GM13977 (cell line): Measurements from ENCODE around the gene LMTK3.

Experiments used
- DNase-seq: peaks from one replicate; pipeline ENCODE4 v3.0.0; 2012; ENCODE audit warnings: low spot score
- in situ Hi-C: fragments of 300-500 bp; cut with MboI; formaldehyde crosslinking; loops from one replicate; pipeline ENCODE4 v1.12.0; 2022; ENCODE audit warnings: low sequenced_read_pairs, low pct_unique_long_range_greater_than_20kb, mixed read lengths, inconsistent platforms; ENCODE audit not compliant: unreplicated experiment
- TF ChIP-seq, protein P1 (sequence below): IDR thresholded peaks from 2 replicates; pipeline ENCODE4 v1.5.1; 2012; ENCODE audit warnings: mild to moderate bottlenecking, control low read depth; ENCODE audit not compliant: insufficient read depth; ENCODE audit errors: extremely low read depth, missing control alignments

The LMTK3 gene

GRCh38 chr19:48514123-48514458 lies 2.5 kb upstream of the LMTK3 start:
- in situ Hi-C loops = no loop called here
- DNase-seq = no peak
- TF ChIP-seq, protein P1, sequence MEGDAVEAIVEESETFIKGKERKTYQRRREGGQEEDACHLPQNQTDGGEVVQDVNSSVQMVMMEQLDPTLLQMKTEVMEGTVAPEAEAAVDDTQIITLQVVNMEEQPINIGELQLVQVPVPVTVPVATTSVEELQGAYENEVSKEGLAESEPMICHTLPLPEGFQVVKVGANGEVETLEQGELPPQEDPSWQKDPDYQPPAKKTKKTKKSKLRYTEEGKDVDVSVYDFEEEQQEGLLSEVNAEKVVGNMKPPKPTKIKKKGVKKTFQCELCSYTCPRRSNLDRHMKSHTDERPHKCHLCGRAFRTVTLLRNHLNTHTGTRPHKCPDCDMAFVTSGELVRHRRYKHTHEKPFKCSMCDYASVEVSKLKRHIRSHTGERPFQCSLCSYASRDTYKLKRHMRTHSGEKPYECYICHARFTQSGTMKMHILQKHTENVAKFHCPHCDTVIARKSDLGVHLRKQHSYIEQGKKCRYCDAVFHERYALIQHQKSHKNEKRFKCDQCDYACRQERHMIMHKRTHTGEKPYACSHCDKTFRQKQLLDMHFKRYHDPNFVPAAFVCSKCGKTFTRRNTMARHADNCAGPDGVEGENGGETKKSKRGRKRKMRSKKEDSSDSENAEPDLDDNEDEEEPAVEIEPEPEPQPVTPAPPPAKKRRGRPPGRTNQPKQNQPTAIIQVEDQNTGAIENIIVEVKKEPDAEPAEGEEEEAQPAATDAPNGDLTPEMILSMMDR = no peak

DNA sequence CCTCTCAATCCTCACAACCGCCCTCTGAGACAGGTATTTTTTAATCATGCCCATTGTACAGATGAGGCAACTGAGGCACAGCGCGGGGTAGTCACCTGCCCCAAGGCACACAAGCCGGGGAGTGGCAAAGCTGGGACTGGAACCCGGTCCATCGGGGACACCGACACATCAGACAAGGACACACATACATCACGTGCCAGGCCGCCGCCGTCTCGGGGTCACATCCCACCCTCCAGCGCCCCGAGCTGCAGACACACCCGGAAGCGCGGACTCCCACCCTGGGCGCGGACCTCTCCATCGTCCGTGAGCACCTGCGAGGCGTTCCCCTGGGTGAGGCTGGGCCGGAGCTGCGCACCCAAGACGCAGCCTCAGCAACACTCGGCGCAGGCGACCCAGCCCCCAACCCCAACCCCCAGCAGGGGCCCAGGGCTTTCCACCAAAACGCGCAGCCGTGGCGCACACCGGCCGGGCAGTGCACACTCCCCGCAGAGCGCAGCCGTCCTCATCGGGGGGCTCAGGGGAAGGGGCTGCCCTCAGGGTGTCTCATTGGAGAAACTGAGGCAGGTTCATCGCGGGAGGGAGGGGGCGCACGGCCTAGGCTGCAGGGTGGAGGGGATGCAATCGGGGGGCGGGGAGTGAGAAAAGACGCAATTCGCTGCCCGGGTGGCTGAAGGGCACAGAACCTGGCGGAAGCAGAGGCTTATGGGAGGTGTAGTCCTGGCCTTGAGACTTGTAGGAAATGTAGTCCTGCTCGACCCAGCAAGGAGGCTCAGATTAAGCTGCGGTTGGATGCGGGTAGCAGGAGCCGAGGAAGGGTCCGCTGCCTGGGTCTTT lies 1.9 kb upstream of the LMTK3 start:
- in situ Hi-C loops = no loop called here
- TF ChIP-seq, protein P1 = no peak
- peak; percentile 88 for DNase-seq

DNA sequence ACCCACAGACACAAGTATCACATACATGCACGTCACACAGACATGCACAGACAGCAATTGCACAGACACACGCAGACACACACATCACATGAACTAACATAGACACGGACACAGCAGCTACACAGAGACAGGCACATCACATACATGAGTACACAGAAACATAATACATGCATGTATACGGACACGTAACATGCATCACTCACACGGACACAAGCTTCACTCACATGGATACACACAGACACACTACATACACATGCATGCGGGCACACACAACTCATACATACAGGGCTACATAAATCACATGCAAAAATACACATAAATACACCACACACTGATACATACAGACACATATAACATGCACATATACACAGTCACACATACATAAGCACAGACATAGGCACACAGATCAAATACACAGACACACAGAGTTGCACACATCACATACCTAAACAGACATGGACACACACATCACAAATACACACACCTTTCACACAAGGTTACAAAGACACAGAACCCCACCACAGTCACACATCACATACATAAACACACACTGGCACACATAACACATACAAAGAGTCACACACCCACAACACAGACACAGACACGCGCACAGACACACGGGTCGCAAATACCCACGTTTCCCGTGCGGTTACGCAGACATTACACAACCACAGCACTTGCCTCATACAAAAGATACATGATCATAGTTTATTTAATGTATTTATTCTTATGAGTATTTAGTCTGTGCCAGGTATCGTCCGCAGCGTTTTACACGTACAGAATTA lies 1.1 kb upstream of the LMTK3 start:
- TF ChIP-seq, protein P1 = no peak
- DNase-seq = no peak
- in situ Hi-C loops = no loop called here

- DNase-seq = no peak
- in situ Hi-C loops = no loop called here
- TF ChIP-seq, protein P1 = no peak
These were observed 309 bp downstream of the LMTK3 start for GRCh38 chr19:48511321-48511731.

DNA sequence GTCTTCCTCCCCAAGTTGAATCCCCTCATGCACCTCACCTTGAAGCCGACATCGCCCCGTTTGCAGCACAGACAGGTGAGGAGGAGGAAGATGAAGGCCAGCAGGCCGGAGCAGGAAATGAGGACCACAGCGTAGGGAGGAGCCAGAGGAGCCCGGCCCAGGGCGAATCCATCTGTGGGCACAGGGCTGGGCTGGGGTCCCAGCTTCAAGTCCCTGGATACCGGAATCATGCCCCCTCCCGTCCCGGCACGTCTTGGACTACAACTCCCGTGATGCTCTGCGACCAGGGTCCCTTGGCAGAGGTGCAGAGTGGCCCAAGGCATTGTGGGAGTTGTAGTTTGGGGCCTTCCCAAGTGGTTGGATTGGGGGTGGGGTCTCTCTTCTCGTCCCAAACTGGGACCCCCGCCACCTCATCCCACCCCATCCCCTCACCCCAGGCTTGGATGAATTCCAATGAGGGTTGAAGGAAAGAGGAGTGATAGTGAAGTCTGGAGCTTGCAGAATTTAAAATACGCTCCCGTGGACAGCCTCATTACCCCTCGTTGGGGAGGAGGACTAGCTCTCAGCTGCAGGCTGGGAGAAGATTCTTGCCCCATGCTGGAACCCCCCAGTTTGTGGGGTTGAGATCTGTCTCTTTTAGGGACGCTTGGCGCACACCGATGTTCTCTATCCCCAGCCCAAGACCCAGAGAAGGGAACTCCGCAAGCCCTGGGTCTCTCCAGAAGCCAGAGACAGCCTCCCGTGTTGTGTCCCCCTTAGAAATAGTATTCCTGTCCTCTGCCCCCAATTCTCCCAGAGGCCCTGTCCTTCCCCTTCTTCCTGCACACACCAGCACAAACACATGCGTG lies 990 bp downstream of the LMTK3 start:
- DNase-seq = peak; percentile 78
- TF ChIP-seq, protein P1 = no peak
- in situ Hi-C loops = no loop called here
